GM12878 (cell line): ENCODE measurements around the gene NDRG2. TPM values are rescaled to one million over a fixed set of nuclear protein-coding genes. Genes with fewer than 3 reads are reported as not detected.

Source experiments
- ATAC-seq: fragments of 200-7000 bp; cut with Tn5 transposase; 3 replicates; pipeline ENCODE4 v1.9.1; 2020; ENCODE audit warnings: mild to moderate bottlenecking, moderate library complexity
- BruUV-seq: library from RNA; stranded (reverse); fragments of 400-500 nt; replicated peaks from 2 replicates; lab custom pipeline; 2021; lab: Mats Ljungman, UMichigan
- CTCF ChIA-PET: fragments of 300-600 bp; sonication (Branson Sonifier 250); formaldehyde crosslinking; extraction: SDS; loops from one replicate; lab custom pipeline; 2021; ENCODE audit warnings: inconsistent platforms; lab: Yijun Ruan, JAX
- POLR2A ChIA-PET: fragments of 350-600 bp; formaldehyde crosslinking; extraction: SDS; loops from one replicate; lab custom pipeline; 2021; ENCODE audit warnings: inconsistent platforms; lab: Charles Lee
- RAD21 ChIA-PET: fragments of 300-600 bp; sonication (Branson Sonifier 250); formaldehyde crosslinking; loops from one replicate; lab custom pipeline; 2023; ENCODE audit warnings: antibody characterized with exemption; ENCODE audit not compliant: unreplicated experiment; lab: Charles Lee
- SMC1A ChIA-PET: fragments of 300-600 bp; sonication (Branson Sonifier 250); formaldehyde crosslinking; loops from one replicate; lab custom pipeline; 2023; ENCODE audit not compliant: unreplicated experiment, uncharacterized antibody; lab: Charles Lee
- DNase-seq: peaks from one replicate; pipeline ENCODE4 v3.0.0-alpha.2; 2011; ENCODE audit warnings: low read depth, low spot score
- FAIRE-seq: peaks from 3 replicates; lab custom pipeline; 2011; peaks lifted over from hg19 to GRCh38; lab: Jason Lieb, UNC
- H2AFZ ChIP-seq: 2 replicates; pipeline ENCODE4 v1.6.0; 2011; ENCODE audit warnings: low read depth, low read length, control low read depth; ENCODE audit not compliant: control insufficient read depth
- H3K27ac ChIP-seq: 2 replicates; pipeline ENCODE4 v1.5.1; 2011; ENCODE audit warnings: control low read depth; ENCODE audit not compliant: control insufficient read depth, insufficient read depth
- H3K27me3 ChIP-seq, 2 experiments: replicated peaks in 1 of 2; 2 replicates each; pipeline versions ENCODE4 v1.6.0 to v1.6.1; 2011; ENCODE audit warnings: low read length in 1 of 2; ENCODE audit not compliant: control insufficient read depth in 2 of 2, insufficient read depth in 2 of 2
- H3K36me3 ChIP-seq, 2 experiments: 2 replicates each; pipeline ENCODE4 v1.5.1; 2011; ENCODE audit warnings: low read length in 1 of 2; ENCODE audit not compliant: control insufficient read depth in 2 of 2, insufficient read depth in 2 of 2
- H3K4me1 ChIP-seq: 2 replicates; pipeline ENCODE4 v1.6.1; 2011; ENCODE audit warnings: mild to moderate bottlenecking, low read length, moderate library complexity, mixed read lengths; ENCODE audit not compliant: control insufficient read depth, insufficient read depth
- H3K4me2 ChIP-seq: 2 replicates; pipeline ENCODE4 v1.6.0; 2011; ENCODE audit warnings: control low read depth; ENCODE audit not compliant: control insufficient read depth, insufficient read depth
- H3K4me3 ChIP-seq: fragments of 200-600 bp; sonication (generic); 2 replicates; pipeline ENCODE4 v1.5.1; 2016
- H3K79me2 ChIP-seq: 2 replicates; pipeline ENCODE4 v1.6.0; 2011; ENCODE audit warnings: low read length; ENCODE audit not compliant: control insufficient read depth, insufficient read depth
- H3K9ac ChIP-seq: 2 replicates; pipeline ENCODE4 v1.8.0; 2011; ENCODE audit warnings: low read length, control low read depth, mixed read lengths; ENCODE audit not compliant: control insufficient read depth, insufficient read depth
- H3K9me3 ChIP-seq: replicated peaks from 3 replicates; pipeline ENCODE4 v1.5.1; 2011; ENCODE audit warnings: mild to moderate bottlenecking, low read length; ENCODE audit not compliant: control insufficient read depth, insufficient read depth
- H4K20me1 ChIP-seq: 2 replicates; pipeline ENCODE4 v1.6.0; 2011; ENCODE audit not compliant: control insufficient read depth, insufficient read depth
- EGR1 ChIP-seq, 2 experiments: IDR thresholded peaks; 1 replicate in 1 of 2; 2 replicates in 1 of 2; pipeline ENCODE4 v1.6.1; 2011 to 2012; ENCODE audit warnings: low read depth in 2 of 2, low read length in 2 of 2, borderline replicate concordance in 1 of 2, mild to moderate bottlenecking in 1 of 2, moderate library complexity in 1 of 2
- HDAC2 ChIP-seq: fragments of 200-600 bp; sonication (generic); IDR thresholded peaks from 2 replicates; pipeline ENCODE4 v1.6.1; 2017
- HDAC6 ChIP-seq: fragments of 200-600 bp; sonication (generic); IDR thresholded peaks from one replicate; pipeline ENCODE4 v1.8.0; 2017; ENCODE audit warnings: antibody characterized with exemption; ENCODE audit not compliant: unreplicated experiment
- IRF4 ChIP-seq: IDR thresholded peaks from 2 replicates; pipeline ENCODE4 v1.6.1; 2011; ENCODE audit warnings: low read depth, low read length
- NBN ChIP-seq: fragments of 450-650 bp; IDR thresholded peaks from 2 replicates; pipeline ENCODE4 v1.6.1; 2016
- TAF1 ChIP-seq: IDR thresholded peaks from 2 replicates; pipeline ENCODE4 v1.6.1; 2011; ENCODE audit warnings: mild to moderate bottlenecking, low read depth, low read length, borderline replicate concordance
- ZNF687 ChIP-seq: fragments of 450-650 bp; IDR thresholded peaks from 2 replicates; pipeline ENCODE4 v1.6.1; 2017; ENCODE audit warnings: mild to moderate bottlenecking, moderate library complexity
- WGBS: methylation state at CpG from one replicate; pipeline ENCODE4 v1.1.6; 2016; ENCODE audit warnings: low lambda C conversion rate; ENCODE audit not compliant: insufficient replicate concordance, insufficient coverage; ENCODE audit errors: missing lambda C conversion rate; 5-methylcytosine and 5-hydroxymethylcytosine counted together
- in situ Hi-C: fragments of 300-500 bp; cut with MboI; formaldehyde crosslinking; loops from 9 replicates; pipeline ENCODE4 v1.14.3; 2018; ENCODE audit warnings: mixed read lengths
- intact Hi-C: fragments of 100-400 bp; cut with micrococcal nuclease; formaldehyde crosslinking; loops from one replicate; pipeline ENCODE4 v1.14.2; 2022; ENCODE audit not compliant: unreplicated experiment
- polyA plus RNA-seq, 11 experiments: library from polyadenylated mRNA; depleted of rRNA in 4 of 11; unstranded in 6 of 11; stranded (reverse) in 5 of 11; fragments of >200 nt; fragmentation: Nextera tagmentation in 4 of 11; fragmentation: Illumina TruSeq in 1 of 11; extraction: Ambion mirVana in 4 of 11; extraction: Trizol in 1 of 11; gene quantifications; 1 replicate in 1 of 11; 2 replicates in 10 of 11; pipeline versions ENCODE4 v1.2.1 to v1.2.3, GENCODE V29; 2011 to 2016; ENCODE audit warnings: inconsistent platforms in 2 of 11, missing spikeins in 2 of 11, low read depth in 1 of 11
- total RNA-seq, 4 experiments: library from RNA; depleted of rRNA in 3 of 4; stranded (reverse); fragments of >200 nt in 3 of 4; fragmentation: Illumina TruSeq in 1 of 4; extraction: Trizol in 1 of 4; gene quantifications; 2 replicates each; pipeline versions ENCODE4 v1.2.1 to v1.2.3, GENCODE V29; 2013 to 2021

The NDRG2 gene
- total and polyA plus RNA-seq, 10 of the 15 experiments (the other 5 are each of a cell fraction or from before 2014, with no cell fraction given): 0.15 to 0.49 TPM; not detected in 8

- H3K9ac ChIP-seq: no peak overlapping the region
- H3K9me3 ChIP-seq: no peaks in the 10 kb centered on the region
- TF ChIP-seq NBN: no peak
- TF ChIP-seq IRF4: no peak
- TF ChIP-seq EGR1 (IDR thresholded peaks at IDR 0.05; ENCODE audit: borderline replicate concordance in 1 of 2, low read depth in 2 of 2, low read length in 2 of 2): no peak
- no peak for TF ChIP-seq HDAC2
- no peak for TF ChIP-seq ZNF687
- TF ChIP-seq TAF1: no peak
- TF ChIP-seq HDAC6: no peak
- no peak overlapping the region for H2AFZ ChIP-seq
- in situ Hi-C loops (no loop called here), intact Hi-C loops (no loop called here)
- WGBS: 93% methylated on average over 14 of the region's 14 CpGs
- no peak overlapping the region for H3K4me3 ChIP-seq
- H4K20me1 ChIP-seq: no peaks in the 10 kb centered on the region
- ChIA-PET SMC1A (no interaction called here), RAD21 (no interaction called here), CTCF (interaction anchor here (0.9 to 2.2 kb wide), 3 partner anchors 9 to 18 kb away, joined by 3 to 6 read pairs (median 3); no protein-coding TSS in a partner anchor), POLR2A (no interaction called here)
- ATAC-seq: no peak
- BruUV-seq: TSS peak; percentile 27
- H3K27me3 ChIP-seq: no peaks in the 10 kb centered on the region
- peaks cover 5 to 15% of the 10 kb centered on the region in 2 experiments for H3K36me3 ChIP-seq
- no peak for FAIRE-seq
- no peak overlapping the region for H3K27ac ChIP-seq
- no peaks in the 10 kb centered on the region for H3K79me2 ChIP-seq
- no peak for DNase-seq
- H3K4me2 ChIP-seq: no peak overlapping the region
- no peaks in the 10 kb centered on the region for H3K4me1 ChIP-seq
Observed at GRCh38 chr14:20996521-20996920, 28.3 kb downstream of the NDRG2 start.
